Thyroid gland (tissue), 4 donors: Measurements from ENCODE around the gene LNPEP.

Experiments
- POLR2A ChIP-seq, 2 donors: fragments of 450-650 bp; IDR thresholded peaks; one replicate each; pipeline ENCODE4 v1.6.1; 2017; ENCODE audit warnings: antibody characterized with exemption in 2 of 2, mild to moderate bottlenecking in 2 of 2, moderate library complexity in 1 of 2
- TF ChIP-seq, protein P1 (sequence below), 6 experiments: fragments of 200-600 bp in 3 of 6; fragments of 450-650 bp in 3 of 6; sonication (generic) in 3 of 6; IDR thresholded peaks; one replicate each; pipeline ENCODE4 v1.5.1; 2016 to 2019; ENCODE audit warnings: antibody characterized with exemption in 6 of 6, mild to moderate bottlenecking in 2 of 6, inconsistent platforms in 1 of 6, moderate library complexity in 1 of 6

DNA sequence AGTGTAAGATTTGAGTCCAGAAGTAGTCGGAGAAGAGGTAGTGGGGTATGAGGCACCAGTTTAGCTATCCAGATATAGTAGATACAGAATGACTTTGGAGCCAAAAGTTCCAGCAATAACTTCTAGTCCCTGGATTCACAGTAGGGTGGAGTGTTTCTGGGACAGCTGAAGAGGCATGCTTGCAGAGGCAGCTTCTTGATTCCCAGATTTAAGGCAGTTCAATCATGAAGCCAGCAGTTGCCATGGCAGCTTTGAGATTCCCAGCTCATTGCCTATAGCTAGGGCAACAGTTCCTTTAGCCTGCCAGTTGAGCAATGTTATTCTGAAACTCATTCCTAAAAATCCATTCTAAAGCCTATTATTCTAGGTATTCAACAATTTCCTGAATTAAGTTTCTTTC is 127.4 kb downstream of the LNPEP start:
- TF ChIP-seq, protein P1, sequence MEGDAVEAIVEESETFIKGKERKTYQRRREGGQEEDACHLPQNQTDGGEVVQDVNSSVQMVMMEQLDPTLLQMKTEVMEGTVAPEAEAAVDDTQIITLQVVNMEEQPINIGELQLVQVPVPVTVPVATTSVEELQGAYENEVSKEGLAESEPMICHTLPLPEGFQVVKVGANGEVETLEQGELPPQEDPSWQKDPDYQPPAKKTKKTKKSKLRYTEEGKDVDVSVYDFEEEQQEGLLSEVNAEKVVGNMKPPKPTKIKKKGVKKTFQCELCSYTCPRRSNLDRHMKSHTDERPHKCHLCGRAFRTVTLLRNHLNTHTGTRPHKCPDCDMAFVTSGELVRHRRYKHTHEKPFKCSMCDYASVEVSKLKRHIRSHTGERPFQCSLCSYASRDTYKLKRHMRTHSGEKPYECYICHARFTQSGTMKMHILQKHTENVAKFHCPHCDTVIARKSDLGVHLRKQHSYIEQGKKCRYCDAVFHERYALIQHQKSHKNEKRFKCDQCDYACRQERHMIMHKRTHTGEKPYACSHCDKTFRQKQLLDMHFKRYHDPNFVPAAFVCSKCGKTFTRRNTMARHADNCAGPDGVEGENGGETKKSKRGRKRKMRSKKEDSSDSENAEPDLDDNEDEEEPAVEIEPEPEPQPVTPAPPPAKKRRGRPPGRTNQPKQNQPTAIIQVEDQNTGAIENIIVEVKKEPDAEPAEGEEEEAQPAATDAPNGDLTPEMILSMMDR (IDR thresholded peaks at IDR 0.05) = no peak
- TF ChIP-seq POLR2A (IDR thresholded peaks at IDR 0.05) = no peak
